Measurements from ENCODE around the gene MRPL53. TPM values are rescaled to one million over a fixed set of nuclear protein-coding genes. Genes with fewer than 3 reads are reported as not detected.

Gene MRPL53
- total and polyA plus RNA-seq, 2 of the 13 experiments (the other 11 are each of a cell fraction or from before 2014, with no cell fraction given), result 34.3 to 51.9 TPM

- TF ChIP-seq IKZF4 (CRISPR knock-in tag; IDR thresholded peaks at IDR 0.05; ENCODE audit: borderline replicate concordance, low read depth, not compliant biosample characterization) (no peak), ZC3H13 (CRISPR knock-in tag; IDR thresholded peaks at IDR 0.05) (no peak), PHF21A (CRISPR knock-in tag; IDR thresholded peaks at IDR 0.05) (no peak), SOX13 (IDR thresholded peaks at IDR 0.05) (no peak), SOX13 (CRISPR knock-in tag; conservative IDR thresholded peaks at IDR 0.05 in 1 of 2, IDR thresholded peaks at IDR 0.05 in 1 of 2) (peak in 1 of 2 experiments; percentile 71; a peak in 2 of 4 replicates), GTF2F1 (IDR thresholded peaks at IDR 0.05; ENCODE audit: low read length) (no peak), FOXA1 (IDR thresholded peaks at IDR 0.05) (peak; percentile 52; the same call in 1 of the 2 replicates), FOXA1 (CRISPR knock-in tag; IDR thresholded peaks at IDR 0.05) (peak; percentile 88), SOX5 (CRISPR knock-in tag; IDR thresholded peaks at IDR 0.05; ENCODE audit: borderline replicate concordance) (peak; percentile 52; the same call in 1 of the 2 replicates), ZSCAN20 (CRISPR knock-in tag; IDR thresholded peaks at IDR 0.05; ENCODE audit: borderline replicate concordance) (no peak), CBX1 (IDR thresholded peaks at IDR 0.05; ENCODE audit: low read depth) (no peak), HIC2 (CRISPR knock-in tag; IDR thresholded peaks at IDR 0.05; ENCODE audit: low read depth) (no peak), EP300 (IDR thresholded peaks at IDR 0.05; ENCODE audit: low read depth in 2 of 2, low read length in 2 of 2) (peak in 1 of 2 experiments; percentile 73; a peak in 1 of 4 replicates), EP300 (CRISPR knock-in tag; IDR thresholded peaks at IDR 0.05; ENCODE audit: borderline replicate concordance) (peak; percentile 41; the same call in 1 of the 2 replicates), FOXA3 (CRISPR knock-in tag; IDR thresholded peaks at IDR 0.05) (peak; percentile 83), SMC3 (IDR thresholded peaks at IDR 0.05; ENCODE audit: low read length) (no peak), EEA1 (CRISPR knock-in tag; IDR thresholded peaks at IDR 0.05; ENCODE audit: borderline replicate concordance) (no peak), ZNF44 (CRISPR knock-in tag; IDR thresholded peaks at IDR 0.05) (no peak), TCF7 (IDR thresholded peaks at IDR 0.05; ENCODE audit: low read depth) (0 out of 2 replicates have a peak, but pooled peaks have one; percentile 17), NCOA1 (CRISPR knock-in tag; IDR thresholded peaks at IDR 0.05) (no peak), NCOR1 (IDR thresholded peaks at IDR 0.05; ENCODE audit: borderline replicate concordance, low read length) (no peak), ZNF770 (CRISPR knock-in tag; IDR thresholded peaks at IDR 0.05) (0 out of 2 replicates have a peak, but pooled peaks have one; percentile 21), ZNF687 (CRISPR knock-in tag; IDR thresholded peaks at IDR 0.05) (no peak), MXD4 (CRISPR knock-in tag; IDR thresholded peaks at IDR 0.05) (no peak), NKX3-1 (CRISPR knock-in tag; IDR thresholded peaks at IDR 0.05) (no peak)
These were observed 13.7 kb upstream of the MRPL53 start (continued) for GRCh38 chr2:74486141-74486540.

Measured in HepG2 (cell line).